ENCODE measurements around the gene SYNDIG1. TPM values are rescaled to one million over a fixed set of nuclear protein-coding genes. Genes with fewer than 3 reads are reported as not detected.

Gene SYNDIG1
- total RNA-seq, 1 experiment from 2014 or later = not detected

DNA sequence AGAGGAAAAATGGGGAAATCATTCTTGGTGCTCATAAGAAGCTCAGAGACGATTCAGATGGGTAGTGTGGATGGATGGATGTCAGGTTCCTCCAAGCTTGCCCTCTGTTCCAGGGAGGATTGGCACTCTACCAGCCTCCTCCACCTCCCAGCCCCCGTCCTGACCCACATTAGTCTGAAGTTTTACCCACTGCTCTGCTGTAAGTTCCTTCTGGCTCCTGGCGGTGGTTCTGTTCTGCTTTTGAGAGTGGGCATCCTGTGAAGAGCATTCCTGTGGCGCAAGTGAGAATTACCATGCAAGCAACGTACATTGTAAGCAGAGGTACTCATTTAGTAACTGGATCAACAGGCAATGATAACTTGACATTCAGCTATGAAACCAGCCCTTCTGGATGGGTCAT is 103.4 kb downstream of the SYNDIG1 start:
- TF ChIP-seq, protein P1, sequence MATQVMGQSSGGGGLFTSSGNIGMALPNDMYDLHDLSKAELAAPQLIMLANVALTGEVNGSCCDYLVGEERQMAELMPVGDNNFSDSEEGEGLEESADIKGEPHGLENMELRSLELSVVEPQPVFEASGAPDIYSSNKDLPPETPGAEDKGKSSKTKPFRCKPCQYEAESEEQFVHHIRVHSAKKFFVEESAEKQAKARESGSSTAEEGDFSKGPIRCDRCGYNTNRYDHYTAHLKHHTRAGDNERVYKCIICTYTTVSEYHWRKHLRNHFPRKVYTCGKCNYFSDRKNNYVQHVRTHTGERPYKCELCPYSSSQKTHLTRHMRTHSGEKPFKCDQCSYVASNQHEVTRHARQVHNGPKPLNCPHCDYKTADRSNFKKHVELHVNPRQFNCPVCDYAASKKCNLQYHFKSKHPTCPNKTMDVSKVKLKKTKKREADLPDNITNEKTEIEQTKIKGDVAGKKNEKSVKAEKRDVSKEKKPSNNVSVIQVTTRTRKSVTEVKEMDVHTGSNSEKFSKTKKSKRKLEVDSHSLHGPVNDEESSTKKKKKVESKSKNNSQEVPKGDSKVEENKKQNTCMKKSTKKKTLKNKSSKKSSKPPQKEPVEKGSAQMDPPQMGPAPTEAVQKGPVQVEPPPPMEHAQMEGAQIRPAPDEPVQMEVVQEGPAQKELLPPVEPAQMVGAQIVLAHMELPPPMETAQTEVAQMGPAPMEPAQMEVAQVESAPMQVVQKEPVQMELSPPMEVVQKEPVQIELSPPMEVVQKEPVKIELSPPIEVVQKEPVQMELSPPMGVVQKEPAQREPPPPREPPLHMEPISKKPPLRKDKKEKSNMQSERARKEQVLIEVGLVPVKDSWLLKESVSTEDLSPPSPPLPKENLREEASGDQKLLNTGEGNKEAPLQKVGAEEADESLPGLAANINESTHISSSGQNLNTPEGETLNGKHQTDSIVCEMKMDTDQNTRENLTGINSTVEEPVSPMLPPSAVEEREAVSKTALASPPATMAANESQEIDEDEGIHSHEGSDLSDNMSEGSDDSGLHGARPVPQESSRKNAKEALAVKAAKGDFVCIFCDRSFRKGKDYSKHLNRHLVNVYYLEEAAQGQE (IDR thresholded peaks at IDR 0.05; ENCODE audit: insufficient read depth in 1 of 2, low read depth in 2 of 2, low read length in 1 of 2) = no peak
- TF ChIP-seq POLR2AphosphoS5 (IDR thresholded peaks at IDR 0.05; ENCODE audit: low read depth, low read length) = no peak
- TF ChIP-seq TCF7L2 (IDR thresholded peaks at IDR 0.05; ENCODE audit: low read depth, low read length) = no peak
- TF ChIP-seq, protein P2, sequence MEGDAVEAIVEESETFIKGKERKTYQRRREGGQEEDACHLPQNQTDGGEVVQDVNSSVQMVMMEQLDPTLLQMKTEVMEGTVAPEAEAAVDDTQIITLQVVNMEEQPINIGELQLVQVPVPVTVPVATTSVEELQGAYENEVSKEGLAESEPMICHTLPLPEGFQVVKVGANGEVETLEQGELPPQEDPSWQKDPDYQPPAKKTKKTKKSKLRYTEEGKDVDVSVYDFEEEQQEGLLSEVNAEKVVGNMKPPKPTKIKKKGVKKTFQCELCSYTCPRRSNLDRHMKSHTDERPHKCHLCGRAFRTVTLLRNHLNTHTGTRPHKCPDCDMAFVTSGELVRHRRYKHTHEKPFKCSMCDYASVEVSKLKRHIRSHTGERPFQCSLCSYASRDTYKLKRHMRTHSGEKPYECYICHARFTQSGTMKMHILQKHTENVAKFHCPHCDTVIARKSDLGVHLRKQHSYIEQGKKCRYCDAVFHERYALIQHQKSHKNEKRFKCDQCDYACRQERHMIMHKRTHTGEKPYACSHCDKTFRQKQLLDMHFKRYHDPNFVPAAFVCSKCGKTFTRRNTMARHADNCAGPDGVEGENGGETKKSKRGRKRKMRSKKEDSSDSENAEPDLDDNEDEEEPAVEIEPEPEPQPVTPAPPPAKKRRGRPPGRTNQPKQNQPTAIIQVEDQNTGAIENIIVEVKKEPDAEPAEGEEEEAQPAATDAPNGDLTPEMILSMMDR (IDR thresholded peaks at IDR 0.05) = no peak
- TF ChIP-seq SIN3A (IDR thresholded peaks at IDR 0.05; ENCODE audit: borderline replicate concordance, insufficient read depth, low read depth, low read length) = no peak
- Histone ChIP-seq H3K4me1 (ENCODE audit: control insufficient read depth, insufficient read depth, low read length) (no peaks in the 10 kb centered on the region), H3K4me3 (ENCODE audit: low read depth in 2 of 2, low read length in 2 of 2) (no peak overlapping the region), H3K27ac (ENCODE audit: low read length) (no peak overlapping the region), H3K36me3 (ENCODE audit: control insufficient read depth, insufficient read depth, low read length) (no peaks in the 10 kb centered on the region), H3K9me3 (ENCODE audit: control insufficient read depth, insufficient read depth, low read depth, low read length) (no peaks in the 10 kb centered on the region), H3K27me3 (ENCODE audit: control insufficient read depth, insufficient read depth, low read length) (no peaks in the 10 kb centered on the region; the same call in 1 of the 2 replicates)
- intact Hi-C loops (cut with micrococcal nuclease; ENCODE audit: unreplicated experiment) (no loop called here), in situ Hi-C loops (cut with HindIII; ENCODE audit: low pct_unique_long_range_greater_than_20kb, low sequenced_read_pairs) (no loop called here)
- CTCF ChIA-PET = no interaction called here
- DNase-seq (ENCODE audit: low read depth, low spot score) = no peak
- no TSS peak for BruUV-seq (replicated peaks)
- POLR2A ChIA-PET = no interaction called here
- ATAC-seq = no peak

DNA sequence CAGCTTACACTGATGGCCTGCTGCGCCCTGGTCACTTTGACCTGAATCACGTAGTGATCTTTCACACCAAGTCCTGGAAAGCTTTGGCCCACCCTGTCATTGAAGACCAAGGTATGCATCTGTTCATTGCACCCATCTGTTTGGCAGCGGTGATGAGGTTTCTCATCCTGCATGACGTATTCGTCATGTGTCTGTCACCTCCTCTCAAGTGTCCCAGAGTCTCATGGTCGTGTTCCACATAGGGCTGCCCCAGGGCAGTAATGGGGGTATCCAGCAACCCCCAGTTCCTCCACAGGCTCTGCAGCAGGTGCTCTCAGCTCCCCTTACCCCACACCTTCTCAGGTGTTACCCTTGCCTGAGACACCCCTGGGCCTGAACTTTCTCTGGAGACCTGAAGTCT is 104.1 kb downstream of the SYNDIG1 start:
- CTCF ChIA-PET = no interaction called here
- in situ Hi-C loops (cut with HindIII; ENCODE audit: low pct_unique_long_range_greater_than_20kb, low sequenced_read_pairs) (no loop called here), intact Hi-C loops (cut with micrococcal nuclease; ENCODE audit: unreplicated experiment) (no loop called here)
- no peaks in the 10 kb centered on the region for H3K4me1 ChIP-seq (ENCODE audit: control insufficient read depth, insufficient read depth, low read length)
- H3K27me3 ChIP-seq (ENCODE audit: control insufficient read depth, insufficient read depth, low read length) = no peaks in the 10 kb centered on the region; the same call in 1 of the 2 replicates
- H3K27ac ChIP-seq (ENCODE audit: low read length) = no peak overlapping the region
- POLR2A ChIA-PET = interaction anchor here (0.7 kb wide), 1 partner anchor 140 kb away, joined by 11 read pairs; no protein-coding TSS in a partner anchor
- no peaks in the 10 kb centered on the region for H3K36me3 ChIP-seq (ENCODE audit: control insufficient read depth, insufficient read depth, low read length)
- DNase-seq (ENCODE audit: low read depth, low spot score) = no peak
- no TSS peak for BruUV-seq (replicated peaks)
- H3K4me3 ChIP-seq (ENCODE audit: low read depth in 2 of 2, low read length in 2 of 2) = no peak overlapping the region
- no peaks in the 10 kb centered on the region for H3K9me3 ChIP-seq (ENCODE audit: control insufficient read depth, insufficient read depth, low read depth, low read length)
- ATAC-seq = no peak
- TF ChIP-seq, protein P2 (IDR thresholded peaks at IDR 0.05) = no peak
- TF ChIP-seq SIN3A (IDR thresholded peaks at IDR 0.05; ENCODE audit: borderline replicate concordance, insufficient read depth, low read depth, low read length) = no peak
- no peak for TF ChIP-seq TCF7L2 (IDR thresholded peaks at IDR 0.05; ENCODE audit: low read depth, low read length)
- TF ChIP-seq, protein P1 (IDR thresholded peaks at IDR 0.05; ENCODE audit: insufficient read depth in 1 of 2, low read depth in 2 of 2, low read length in 1 of 2) = no peak
- TF ChIP-seq POLR2AphosphoS5 (IDR thresholded peaks at IDR 0.05; ENCODE audit: low read depth, low read length) = no peak

Data from Panc1 (cell line).